HG02763 (cell line): ENCODE measurements around the gene UVRAG.
A peak's percentile ranks its signal among the peaks of the same experiment; 100 is the strongest.
"Not testable (repeated sequence)": the region's sequence is repeated elsewhere in the genome, so short reads cannot be mapped to it uniquely, and the experiment has no call there.

Source experiments
- ATAC-seq: cut with Tn5 transposase; IDR thresholded peaks from one replicate; pipeline ENCODE4 v1.9.1; 2021; ENCODE audit warnings: mild to moderate bottlenecking, moderate library complexity; ENCODE audit not compliant: unreplicated experiment

Gene UVRAG

DNA sequence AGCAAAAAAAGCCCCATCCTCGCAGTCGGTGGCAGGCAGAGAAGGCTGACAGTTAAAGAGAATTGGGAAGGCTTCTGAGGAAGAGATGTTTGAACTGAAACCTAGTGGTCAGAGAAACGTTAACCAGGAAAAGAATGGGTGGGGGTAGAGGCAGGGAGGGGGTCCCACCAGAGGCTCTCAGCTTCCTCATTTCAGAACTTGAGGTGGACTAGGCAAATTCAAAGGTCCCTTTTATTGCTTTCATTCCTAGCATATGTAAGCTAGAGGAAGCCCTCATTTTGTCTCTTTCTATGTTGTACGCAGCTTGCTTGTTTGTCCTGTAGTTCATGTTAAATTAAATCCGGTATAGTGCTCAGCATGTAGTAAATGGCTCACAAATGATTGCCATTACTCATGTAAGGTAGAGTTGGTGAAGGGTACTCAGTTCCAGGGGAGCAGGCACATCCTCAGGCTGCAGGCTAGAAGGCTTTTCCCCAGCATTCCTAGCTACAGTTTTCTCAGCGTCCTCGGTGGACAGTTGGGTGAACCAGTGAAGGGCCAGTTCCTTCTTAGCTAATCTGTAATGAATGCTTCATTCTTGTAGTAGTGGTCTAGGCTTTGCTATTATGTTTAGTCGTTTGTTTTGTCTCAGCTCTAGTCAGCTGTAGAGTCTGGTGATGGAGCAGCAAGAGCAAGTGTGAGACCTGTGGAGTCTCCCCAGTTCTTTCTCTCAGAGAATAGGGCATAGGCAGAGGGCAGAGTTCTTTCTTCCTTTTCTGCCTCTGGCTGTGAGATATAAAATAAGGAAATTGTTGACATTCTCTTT, 58.6 kb downstream of the UVRAG start:
- ATAC-seq, result peak; percentile 66

GRCh38 chr11:75874684-75875341, 59.8 kb downstream of the UVRAG start:
- ATAC-seq, result no peak

- not testable (repeated sequence) for ATAC-seq
Observed at GRCh38 chr11:75877327-75877726, 62.3 kb downstream of the UVRAG start.

- ATAC-seq, result not testable (repeated sequence)
Observed at GRCh38 chr11:75877931-75878330, 62.9 kb downstream of the UVRAG start.

DNA sequence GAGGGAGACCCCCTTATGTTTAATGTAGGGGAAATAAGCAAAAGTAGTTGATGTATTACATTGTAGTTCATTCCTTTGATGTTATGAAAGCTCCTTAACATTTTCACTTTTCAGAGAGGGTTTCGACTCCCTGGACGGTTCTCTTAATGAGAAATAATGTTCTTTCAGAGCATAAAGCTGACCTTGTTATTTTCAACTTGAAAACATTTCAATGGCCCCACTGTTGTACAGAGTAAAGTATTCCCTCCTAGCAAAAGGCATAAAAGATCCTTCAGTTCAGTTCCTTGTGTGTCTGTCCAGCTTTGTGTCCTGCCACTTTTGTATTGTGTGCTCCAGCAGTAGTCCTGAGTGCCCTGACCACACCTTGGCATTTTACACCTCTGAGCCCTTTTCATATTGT, 63.9 kb downstream of the UVRAG start:
- ATAC-seq, result no peak

- ATAC-seq, result no peak
Observed at GRCh38 chr11:75879737-75880136, 64.7 kb downstream of the UVRAG start.

- ATAC-seq, result not testable (repeated sequence)
Observed at GRCh38 chr11:75880343-75880742, 65.3 kb downstream of the UVRAG start.

DNA sequence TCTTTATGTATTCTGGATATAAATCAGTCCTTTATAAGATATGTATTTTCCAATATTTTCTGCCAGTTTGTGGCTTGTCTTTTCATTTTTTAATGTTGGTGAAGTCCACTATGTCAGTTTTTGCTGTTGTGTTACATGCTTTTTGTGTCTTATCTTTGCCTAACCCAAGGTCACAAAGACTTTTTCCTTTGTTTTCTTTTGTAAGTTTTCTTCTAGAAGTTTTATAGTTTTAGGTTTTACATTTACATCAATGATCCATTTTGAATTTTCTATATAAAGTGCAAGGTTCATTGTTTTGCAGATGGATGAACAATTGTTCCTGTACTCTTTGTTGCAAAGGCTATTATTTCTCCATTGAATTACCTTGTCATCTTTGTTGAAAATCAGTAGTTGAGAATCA, 69.3 kb downstream of the UVRAG start:
- no peak for ATAC-seq

DNA sequence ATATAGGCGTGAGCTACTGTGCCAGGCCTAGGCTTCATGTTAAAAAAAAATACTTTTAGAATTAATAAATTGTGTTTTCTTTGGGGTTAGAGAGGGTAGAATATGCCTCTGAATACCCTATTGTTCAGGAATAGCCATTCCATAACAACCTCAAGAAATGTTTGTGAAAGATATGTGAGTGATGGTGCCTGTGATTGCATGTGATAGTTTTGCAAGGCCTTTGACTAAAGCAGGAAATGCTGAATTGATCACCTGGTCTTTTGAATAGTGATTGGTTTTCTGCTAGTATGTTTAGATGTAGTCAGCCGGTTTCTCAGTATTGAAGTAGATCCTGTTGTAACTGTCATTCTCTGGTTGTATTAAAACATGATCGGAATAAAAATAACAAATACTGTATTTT, 73.4 kb downstream of the UVRAG start:
- no peak for ATAC-seq

GRCh38 chr11:75891947-75892739, 77.1 kb downstream of the UVRAG start:
- ATAC-seq, result no peak

- no peak for ATAC-seq
Observed at GRCh38 chr11:75893251-75893650, 78.2 kb downstream of the UVRAG start.

- no peak for ATAC-seq
Observed at GRCh38 chr11:75894036-75894585, 79.1 kb downstream of the UVRAG start.

DNA sequence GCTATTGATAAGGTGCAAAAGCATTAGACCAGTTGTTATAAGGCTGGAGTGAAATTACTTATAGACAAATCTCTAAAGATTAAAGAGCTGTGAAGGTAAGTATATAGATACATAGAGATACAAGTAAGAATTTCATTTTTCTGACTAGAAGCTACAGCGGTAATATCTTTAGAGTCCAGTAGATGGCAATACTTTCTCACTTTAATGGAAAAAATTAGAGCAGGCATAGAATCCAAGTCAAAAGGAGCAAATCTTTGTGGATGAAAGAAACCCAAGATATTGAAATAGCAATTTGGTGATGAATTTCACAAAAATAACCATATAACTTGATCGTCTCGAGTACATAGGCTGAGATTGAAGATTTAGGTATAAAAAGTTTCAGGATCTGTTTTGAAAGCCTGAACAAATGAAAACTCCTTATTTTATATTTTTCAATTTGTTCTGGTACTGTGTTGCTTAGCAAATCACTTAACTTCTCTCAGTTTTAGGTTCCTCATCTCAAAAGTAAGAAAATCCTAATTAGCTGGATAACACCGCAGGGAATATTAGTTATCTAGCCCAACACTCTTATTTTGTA, 81.9 kb downstream of the UVRAG start:
- no peak for ATAC-seq

DNA sequence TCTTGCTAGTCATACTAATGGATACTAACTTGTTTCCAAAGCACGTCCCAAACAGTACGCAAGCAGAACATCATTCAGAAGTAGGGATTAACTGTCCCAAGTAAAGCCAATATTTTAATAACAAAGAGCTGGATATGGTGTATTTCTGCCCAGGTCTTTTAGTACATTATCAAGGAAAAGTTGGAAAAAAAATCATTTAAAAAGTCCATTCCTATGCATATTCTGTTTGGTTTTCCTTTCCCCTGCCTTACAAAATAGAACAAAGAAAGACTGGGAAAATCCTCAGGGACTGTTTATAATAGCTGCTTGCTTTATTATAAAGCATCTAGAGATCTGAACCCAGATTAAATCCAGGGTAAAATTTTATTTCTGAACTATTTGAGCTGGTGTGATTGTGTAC, 83.9 kb downstream of the UVRAG start:
- no peak for ATAC-seq

GRCh38 chr11:75899806-75900205, 84.8 kb downstream of the UVRAG start:
- ATAC-seq, result no peak

- no peak for ATAC-seq
Observed at GRCh38 chr11:75900848-75901247, 85.8 kb downstream of the UVRAG start.

GRCh38 chr11:75902631-75903030, 87.6 kb downstream of the UVRAG start:
- no peak for ATAC-seq

DNA sequence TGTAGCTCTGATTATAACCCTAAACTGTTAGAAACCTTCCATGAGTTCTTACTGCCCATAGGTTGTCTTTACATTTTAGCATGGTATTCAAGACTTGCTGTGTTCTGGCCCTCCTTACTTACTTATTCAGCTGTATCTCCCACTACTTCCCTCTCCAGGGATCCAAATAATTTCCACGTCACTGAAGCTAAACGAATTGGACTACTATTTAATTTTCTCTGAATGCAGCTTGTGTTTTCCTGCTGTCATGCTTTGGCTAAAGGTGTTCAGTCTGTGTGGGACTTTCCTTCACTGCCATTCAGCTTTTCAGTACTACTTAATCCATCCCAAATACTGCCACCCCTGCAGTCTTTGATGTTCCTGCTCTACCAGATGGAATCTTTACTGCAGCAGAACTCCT, 88.3 kb downstream of the UVRAG start:
- no peak for ATAC-seq

- no peak for ATAC-seq
Observed at GRCh38 chr11:75905434-75905833, 90.4 kb downstream of the UVRAG start.

- no peak for ATAC-seq
Observed at GRCh38 chr11:75907906-75908527, 93.0 kb downstream of the UVRAG start.
